ENCODE results near the gene MOBP. TPM values are rescaled to one million over a fixed set of nuclear protein-coding genes. Genes with fewer than 3 reads are reported as not detected.

Gene MOBP
- total and polyA plus RNA-seq, 12 donors = 0.07 to 0.56 (median 0.10) TPM; not detected in 8

DNA sequence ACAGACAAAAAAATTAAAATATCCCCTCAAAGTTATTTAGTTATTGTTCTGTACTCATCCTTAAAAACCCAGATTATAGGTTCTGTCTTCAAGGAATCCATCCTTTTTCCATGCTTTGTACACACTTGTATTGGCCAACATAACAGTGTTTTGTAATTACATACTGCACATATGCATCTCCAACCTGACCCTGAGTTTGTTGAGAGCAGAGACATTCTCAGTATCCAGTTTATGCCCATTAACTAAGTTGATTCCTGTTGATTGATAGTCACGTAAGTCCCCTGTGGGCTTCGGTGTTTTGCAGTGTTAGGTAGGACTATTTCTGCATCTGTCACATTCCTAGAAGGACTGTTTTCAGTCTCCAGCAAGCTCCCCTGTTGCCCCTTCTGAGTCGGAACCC lies 33.6 kb downstream of the MOBP start:
- 64 to 82% (median 74%) methylated on average over 3 of the region's 3 CpGs for WGBS, 4 donors
- Histone ChIP-seq H3K4me3 (no peak overlapping the region), H3K36me3 (replicated peaks in 1 of 2) (no peaks in the 10 kb centered on the region), H3K4me1 (replicated peaks in 1 of 2) (no peaks in the 10 kb centered on the region), H3K27ac (no peak overlapping the region), H3K27me3 (peaks cover 15% of the 10 kb centered on the region), H3K9me3 (replicated peaks in 1 of 3) (no peaks in the 10 kb centered on the region)
- DNase-seq = no peak
- no peak for TF ChIP-seq POLR2A (IDR thresholded peaks at IDR 0.05)
- TF ChIP-seq, protein P1, sequence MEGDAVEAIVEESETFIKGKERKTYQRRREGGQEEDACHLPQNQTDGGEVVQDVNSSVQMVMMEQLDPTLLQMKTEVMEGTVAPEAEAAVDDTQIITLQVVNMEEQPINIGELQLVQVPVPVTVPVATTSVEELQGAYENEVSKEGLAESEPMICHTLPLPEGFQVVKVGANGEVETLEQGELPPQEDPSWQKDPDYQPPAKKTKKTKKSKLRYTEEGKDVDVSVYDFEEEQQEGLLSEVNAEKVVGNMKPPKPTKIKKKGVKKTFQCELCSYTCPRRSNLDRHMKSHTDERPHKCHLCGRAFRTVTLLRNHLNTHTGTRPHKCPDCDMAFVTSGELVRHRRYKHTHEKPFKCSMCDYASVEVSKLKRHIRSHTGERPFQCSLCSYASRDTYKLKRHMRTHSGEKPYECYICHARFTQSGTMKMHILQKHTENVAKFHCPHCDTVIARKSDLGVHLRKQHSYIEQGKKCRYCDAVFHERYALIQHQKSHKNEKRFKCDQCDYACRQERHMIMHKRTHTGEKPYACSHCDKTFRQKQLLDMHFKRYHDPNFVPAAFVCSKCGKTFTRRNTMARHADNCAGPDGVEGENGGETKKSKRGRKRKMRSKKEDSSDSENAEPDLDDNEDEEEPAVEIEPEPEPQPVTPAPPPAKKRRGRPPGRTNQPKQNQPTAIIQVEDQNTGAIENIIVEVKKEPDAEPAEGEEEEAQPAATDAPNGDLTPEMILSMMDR (IDR thresholded peaks at IDR 0.05) = no peak
- intact Hi-C loops (cut with DNase I) = no loop called here

DNA sequence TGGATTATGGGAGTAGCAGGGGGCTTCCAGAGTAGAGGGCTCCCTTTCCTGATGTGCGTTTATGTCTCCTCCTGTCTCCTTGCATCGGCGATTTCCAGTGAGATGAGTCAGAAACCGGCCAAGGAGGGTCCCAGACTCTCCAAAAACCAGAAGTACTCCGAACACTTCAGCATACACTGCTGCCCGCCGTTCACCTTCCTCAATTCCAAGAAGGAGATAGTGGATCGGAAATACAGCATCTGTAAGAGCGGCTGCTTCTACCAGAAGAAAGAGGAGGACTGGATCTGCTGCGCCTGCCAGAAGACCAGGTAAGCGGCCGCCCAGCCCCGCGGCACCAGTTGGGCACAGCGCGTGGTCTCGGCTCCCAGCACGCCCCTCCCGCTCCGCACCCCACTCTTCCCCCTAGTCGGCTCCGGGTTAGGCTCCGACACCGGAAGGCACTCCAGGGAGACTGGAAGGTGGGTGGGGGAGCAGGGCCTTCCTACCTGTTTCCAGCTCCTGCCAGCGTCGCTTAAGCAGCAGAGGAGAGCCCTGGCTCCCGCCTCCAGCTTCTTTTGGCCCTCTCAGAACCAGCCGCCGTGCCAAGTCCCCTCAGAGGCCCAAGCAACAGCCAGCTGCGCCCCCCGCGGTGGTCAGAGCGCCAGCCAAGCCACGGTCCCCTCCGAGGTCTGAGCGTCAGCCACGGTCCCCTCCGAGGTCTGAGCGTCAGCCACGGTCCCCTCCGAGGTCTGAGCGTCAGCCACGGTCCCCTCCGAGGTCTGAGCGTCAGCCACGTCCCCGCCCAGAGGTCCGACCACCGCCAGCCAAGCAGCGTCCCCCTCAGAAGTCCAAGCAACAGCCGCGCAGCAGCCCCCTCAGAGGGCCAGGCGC lies 34.7 kb downstream of the MOBP start:
- Histone ChIP-seq H3K4me3 (no peak overlapping the region), H3K4me1 (replicated peaks in 1 of 2) (no peaks in the 10 kb centered on the region), H3K27ac (no peak overlapping the region), H3K36me3 (replicated peaks in 1 of 2) (no peaks in the 10 kb centered on the region), H3K9me3 (replicated peaks in 1 of 3) (no peaks in the 10 kb centered on the region), H3K27me3 (peaks cover 15% of the 10 kb centered on the region)
- TF ChIP-seq, protein P1 (IDR thresholded peaks at IDR 0.05) = no peak
- no peak for TF ChIP-seq POLR2A (IDR thresholded peaks at IDR 0.05)
- WGBS, 4 donors = 10 to 51% (median 25%) methylated on average over 16 to 53 of the region's 53 CpGs
- intact Hi-C loops (cut with DNase I) = no loop called here
- DNase-seq = peak in 1 of 7 donors; percentile 15

DNA sequence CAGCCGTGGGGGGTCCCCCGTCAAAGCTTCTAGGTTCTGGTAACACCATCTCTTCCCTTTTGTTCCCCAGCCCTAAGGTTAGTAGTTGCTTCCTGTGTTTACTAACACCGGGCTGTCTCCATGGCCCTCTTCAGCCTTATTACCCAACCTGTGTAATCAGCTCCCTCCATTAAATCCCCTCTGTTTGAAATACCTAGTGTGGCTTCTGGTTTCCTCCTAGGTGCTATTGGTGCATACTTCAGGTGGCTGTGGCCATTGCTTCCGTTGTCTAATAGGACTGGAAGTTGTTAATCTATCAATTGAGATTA lies 35.3 kb downstream of the MOBP start:
- intact Hi-C loops (cut with DNase I) = no loop called here
- TF ChIP-seq, protein P1 (IDR thresholded peaks at IDR 0.05) = no peak
- no peak for TF ChIP-seq POLR2A (IDR thresholded peaks at IDR 0.05)
- DNase-seq = no peak
- Histone ChIP-seq H3K4me3 (no peak overlapping the region), H3K4me1 (replicated peaks in 1 of 2) (no peaks in the 10 kb centered on the region), H3K9me3 (replicated peaks in 1 of 3) (no peaks in the 10 kb centered on the region), H3K27ac (no peak overlapping the region), H3K27me3 (peaks cover 15% of the 10 kb centered on the region), H3K36me3 (replicated peaks in 1 of 2) (no peaks in the 10 kb centered on the region)
- 36 to 59% (median 58%) methylated on average over 4 of the region's 4 CpGs for WGBS, 4 donors

DNA sequence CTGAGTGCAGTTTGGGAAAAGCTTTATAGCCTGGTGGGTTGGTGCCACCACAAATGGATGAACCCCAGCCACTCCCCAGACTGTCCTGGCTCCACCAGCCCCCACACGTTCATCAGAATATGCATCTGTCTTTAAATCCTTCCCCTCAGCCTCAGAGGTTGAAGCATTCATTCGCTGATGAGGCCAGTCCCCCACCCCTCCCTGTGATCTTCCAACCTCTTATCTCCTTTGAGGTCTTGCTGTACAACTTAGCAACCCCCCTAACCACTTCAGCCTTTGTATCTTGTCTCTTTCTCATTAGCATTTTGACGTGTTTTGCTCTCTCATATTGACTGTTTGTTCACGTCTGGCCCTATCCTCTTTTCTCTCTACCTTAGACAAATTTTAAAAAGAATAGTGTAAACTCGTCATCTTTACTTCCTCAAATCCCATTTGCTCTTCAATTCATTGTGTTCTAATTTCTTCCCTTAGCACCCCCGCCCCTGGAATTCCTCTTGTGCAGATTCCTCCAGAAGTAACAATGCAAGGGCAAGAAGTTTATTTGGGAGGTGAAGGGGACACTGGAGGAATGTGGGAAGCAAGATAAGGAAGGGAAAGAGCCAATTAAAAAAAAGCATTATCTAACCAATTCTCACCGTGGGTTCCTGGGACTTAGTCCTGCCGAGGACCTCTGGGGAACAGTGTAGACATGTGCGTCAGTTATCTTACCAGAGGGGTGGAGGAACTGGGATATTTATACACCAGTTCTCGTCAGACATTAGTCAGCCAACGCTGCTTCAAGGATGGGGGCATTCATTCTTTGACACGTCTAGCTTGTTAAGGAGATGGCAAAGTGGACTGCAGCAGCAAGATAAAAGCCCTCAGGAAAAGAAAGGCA lies 38.6 kb downstream of the MOBP start:
- no peak overlapping the region for H3K27ac ChIP-seq
- H3K4me1 ChIP-seq (replicated peaks in 1 of 2) = no peaks in the 10 kb centered on the region
- H3K27me3 ChIP-seq = peaks cover 22% of the 10 kb centered on the region
- no peak for DNase-seq
- no peak for TF ChIP-seq POLR2A (IDR thresholded peaks at IDR 0.05)
- TF ChIP-seq, protein P1 (IDR thresholded peaks at IDR 0.05) = no peak
- no peaks in the 10 kb centered on the region for H3K36me3 ChIP-seq (replicated peaks in 1 of 2)
- no peaks in the 10 kb centered on the region for H3K9me3 ChIP-seq (replicated peaks in 1 of 3)
- WGBS, 4 donors = 32 to 43% (median 42%) methylated on average over 12 of the region's 12 CpGs
- intact Hi-C loops (cut with DNase I) = no loop called here
- no peak overlapping the region for H3K4me3 ChIP-seq

All from adrenal gland (tissue), 12 donors.